Measurements from ENCODE around the gene MCTP2. TPM values are rescaled to one million over a fixed set of nuclear protein-coding genes. Genes with fewer than 3 reads are reported as not detected.
A peak's percentile ranks its signal among the peaks of the same experiment; 100 is the strongest.

The MCTP2 gene
- total and polyA plus RNA-seq, 12 donors, result 0.24 to 8.3 (median 0.89) TPM

DNA sequence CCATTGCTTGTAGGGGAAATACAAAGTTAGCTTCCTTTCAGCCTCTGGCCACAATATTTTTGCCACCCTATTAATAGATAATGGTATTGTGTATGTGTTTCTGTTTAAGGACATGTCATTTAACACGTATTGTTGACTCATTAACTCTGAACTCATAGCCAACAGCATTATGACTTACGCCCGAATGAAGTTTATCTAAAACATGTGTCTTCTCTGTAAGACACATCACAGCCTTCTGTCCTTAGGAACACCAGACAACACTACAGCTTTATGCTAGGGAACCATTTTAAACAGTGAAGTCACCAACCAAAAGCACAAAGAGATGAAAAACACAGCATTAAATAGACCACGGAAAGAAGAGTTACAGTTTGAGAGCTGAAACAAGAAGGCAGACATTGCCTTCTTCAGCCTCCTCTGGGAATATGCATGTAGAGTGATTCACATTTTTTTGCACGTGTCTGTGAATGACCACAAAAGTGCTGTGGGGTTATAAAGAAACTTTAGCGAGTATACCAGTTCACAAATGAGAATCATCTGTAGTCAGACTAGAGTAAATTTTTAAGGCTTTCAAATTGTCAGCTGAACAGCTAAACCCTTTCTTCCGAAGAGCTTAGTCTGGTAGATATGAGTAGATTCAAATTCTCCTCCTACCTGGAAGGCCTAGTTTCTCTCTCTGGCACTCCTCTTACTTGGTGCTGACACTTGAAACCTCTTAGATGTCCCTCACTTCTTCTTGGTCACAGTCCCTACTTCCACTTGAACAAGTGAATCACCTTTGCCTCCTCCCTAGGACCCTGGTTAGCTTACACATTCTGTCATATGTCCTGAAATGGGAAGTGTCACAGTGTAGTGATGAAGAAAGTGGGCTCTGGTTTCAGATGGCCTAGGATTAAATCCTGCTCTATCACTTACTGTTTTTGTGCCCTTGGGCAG, 32.2 kb downstream of the MCTP2 start:
- intact Hi-C loops (cut with DNase I), result no loop called here
- peak in 2 of 8 donors; percentile 13 to 34 for ATAC-seq
- no peak for DNase-seq
- Histone ChIP-seq H3K4me1 (peaks cover 0 to 19% (median 0%) of the 10 kb centered on the region in 9 donors), H3K27me3 (no peaks in the 10 kb centered on the region), H3K9me3 (no peaks in the 10 kb centered on the region), H3K4me3 (no peak overlapping the region), H3K27ac (no peak overlapping the region), H3K36me3 (no peaks in the 10 kb centered on the region)
- 58 to 61% methylated on average over 7 of the region's 7 CpGs for WGBS, 2 donors
- TF ChIP-seq, protein P1, sequence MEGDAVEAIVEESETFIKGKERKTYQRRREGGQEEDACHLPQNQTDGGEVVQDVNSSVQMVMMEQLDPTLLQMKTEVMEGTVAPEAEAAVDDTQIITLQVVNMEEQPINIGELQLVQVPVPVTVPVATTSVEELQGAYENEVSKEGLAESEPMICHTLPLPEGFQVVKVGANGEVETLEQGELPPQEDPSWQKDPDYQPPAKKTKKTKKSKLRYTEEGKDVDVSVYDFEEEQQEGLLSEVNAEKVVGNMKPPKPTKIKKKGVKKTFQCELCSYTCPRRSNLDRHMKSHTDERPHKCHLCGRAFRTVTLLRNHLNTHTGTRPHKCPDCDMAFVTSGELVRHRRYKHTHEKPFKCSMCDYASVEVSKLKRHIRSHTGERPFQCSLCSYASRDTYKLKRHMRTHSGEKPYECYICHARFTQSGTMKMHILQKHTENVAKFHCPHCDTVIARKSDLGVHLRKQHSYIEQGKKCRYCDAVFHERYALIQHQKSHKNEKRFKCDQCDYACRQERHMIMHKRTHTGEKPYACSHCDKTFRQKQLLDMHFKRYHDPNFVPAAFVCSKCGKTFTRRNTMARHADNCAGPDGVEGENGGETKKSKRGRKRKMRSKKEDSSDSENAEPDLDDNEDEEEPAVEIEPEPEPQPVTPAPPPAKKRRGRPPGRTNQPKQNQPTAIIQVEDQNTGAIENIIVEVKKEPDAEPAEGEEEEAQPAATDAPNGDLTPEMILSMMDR (IDR thresholded peaks at IDR 0.05), result no peak

DNA sequence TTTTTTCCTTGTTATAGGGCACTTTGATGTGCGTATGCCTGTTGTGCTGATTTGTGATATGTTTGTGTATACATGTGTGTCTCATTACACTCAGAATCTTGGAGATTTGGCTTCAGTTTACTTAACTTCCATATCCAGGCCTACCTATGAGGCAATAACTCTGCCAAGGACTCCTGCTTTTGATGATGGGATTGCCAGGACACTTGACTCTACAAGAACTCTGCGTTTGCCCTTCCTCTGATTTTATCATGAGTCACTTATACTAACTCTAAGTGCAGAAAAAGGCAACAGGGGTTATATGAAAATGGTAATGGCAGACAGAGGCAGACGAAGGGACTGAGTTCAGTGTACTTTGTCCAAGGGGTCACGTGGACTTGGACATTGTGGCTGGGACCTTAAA, 33.6 kb downstream of the MCTP2 start:
- no peak overlapping the region for H3K4me3 ChIP-seq
- H3K36me3 ChIP-seq, result no peaks in the 10 kb centered on the region
- H3K27me3 ChIP-seq, result no peaks in the 10 kb centered on the region
- intact Hi-C loops (cut with DNase I), result no loop called here
- TF ChIP-seq, protein P1 (IDR thresholded peaks at IDR 0.05), result no peak
- no peak for ATAC-seq
- H3K4me1 ChIP-seq, result peaks cover 0 to 8% (median 0%) of the 10 kb centered on the region in 9 donors
- no peaks in the 10 kb centered on the region for H3K9me3 ChIP-seq
- DNase-seq, result no peak
- 56% methylated on average over 4 of the region's 4 CpGs for WGBS, 2 donors
- H3K27ac ChIP-seq, result no peak overlapping the region

DNA sequence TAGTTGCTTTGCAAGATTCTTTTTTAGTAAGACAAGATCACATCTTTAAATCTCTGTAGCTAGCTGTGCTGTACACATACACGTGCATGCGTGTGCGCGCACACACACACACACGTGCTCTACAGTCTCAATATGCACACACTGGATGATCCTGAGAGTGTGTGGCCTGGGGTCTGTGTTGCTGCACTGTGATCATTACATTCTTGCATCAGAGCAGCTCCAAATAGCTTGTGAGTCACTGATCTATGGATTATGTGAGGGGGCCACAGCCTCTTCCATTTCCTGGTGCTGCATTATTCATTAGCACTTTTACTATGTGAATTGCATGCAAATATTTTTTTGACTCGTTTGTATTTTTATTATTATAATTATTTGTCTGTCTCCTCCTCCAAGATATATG, 34.6 kb downstream of the MCTP2 start:
- WGBS, 2 donors, result 65 to 75% methylated on average over 6 of the region's 6 CpGs
- Histone ChIP-seq H3K36me3 (no peaks in the 10 kb centered on the region), H3K27me3 (peaks cover 0 to 5% (median 0%) of the 10 kb centered on the region in 7 donors), H3K9me3 (no peaks in the 10 kb centered on the region), H3K4me3 (no peak overlapping the region), H3K4me1 (peaks cover 0 to 5% (median 0%) of the 10 kb centered on the region in 9 donors), H3K27ac (no peak overlapping the region)
- DNase-seq, result no peak
- TF ChIP-seq, protein P1 (IDR thresholded peaks at IDR 0.05), result no peak
- intact Hi-C loops (cut with DNase I), result no loop called here
- no peak for ATAC-seq

DNA sequence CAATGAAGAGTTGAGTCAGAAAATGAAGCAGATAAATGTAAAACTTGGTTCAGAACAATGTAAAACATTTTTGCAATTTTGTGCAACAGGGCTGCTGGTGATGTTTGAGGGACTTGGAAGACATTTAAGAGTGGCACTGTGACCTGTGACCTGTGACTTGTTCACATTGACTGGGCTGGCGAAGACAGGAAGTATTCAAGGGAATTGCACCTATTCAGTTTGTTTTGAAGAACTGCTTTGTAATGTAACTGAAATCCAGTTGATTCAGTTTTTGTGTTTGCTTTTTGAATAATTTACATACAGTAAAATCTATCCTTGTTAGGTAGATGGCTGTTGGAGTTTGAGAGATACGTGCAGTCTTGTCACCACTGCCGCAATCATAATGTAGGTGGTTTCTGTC, 35.4 kb downstream of the MCTP2 start:
- H3K4me1 ChIP-seq, result peaks cover 0 to 6% (median 0%) of the 10 kb centered on the region in 9 donors
- DNase-seq, result no peak
- peaks cover 0 to 5% (median 0%) of the 10 kb centered on the region in 7 donors for H3K27me3 ChIP-seq
- intact Hi-C loops (cut with DNase I), result no loop called here
- no peaks in the 10 kb centered on the region for H3K36me3 ChIP-seq
- H3K9me3 ChIP-seq, result no peaks in the 10 kb centered on the region
- H3K27ac ChIP-seq, result no peak overlapping the region
- ATAC-seq, result no peak
- no peak overlapping the region for H3K4me3 ChIP-seq
- TF ChIP-seq, protein P1 (IDR thresholded peaks at IDR 0.05), result no peak
- 85 to 90% methylated on average over 3 of the region's 3 CpGs for whole genome bisulfite sequencing, 2 donors

Data from heart right ventricle (tissue), 16 donors.